ENCODE measurements around the gene PRH1.

DNA sequence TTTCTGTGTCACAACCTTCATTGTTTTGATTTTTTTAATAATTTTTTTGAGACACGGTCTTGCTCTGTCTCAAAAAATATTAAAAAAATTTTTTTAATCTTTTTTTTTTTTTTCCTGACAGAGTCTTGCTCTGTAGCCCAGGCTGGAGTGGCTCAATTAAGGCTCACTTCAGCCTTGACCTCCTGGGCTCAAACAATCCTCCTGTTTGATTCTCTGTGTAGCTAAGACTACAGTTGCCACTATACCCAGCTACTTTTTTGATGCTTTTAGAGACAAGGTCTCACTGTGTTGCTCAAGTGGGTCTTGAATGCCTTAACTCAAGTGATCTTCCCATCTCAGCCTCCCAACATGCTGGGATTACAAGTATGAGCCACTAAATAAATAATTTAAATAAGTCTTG is 35.8 kb upstream of the PRH1 start:
- TF ChIP-seq POLR2A (IDR thresholded peaks at IDR 0.05; ENCODE audit: control extremely low read depth in 1 of 2, low read depth in 2 of 2, low read length in 2 of 2) (no peak), KDM1A (IDR thresholded peaks at IDR 0.05; ENCODE audit: borderline replicate concordance, low read length) (no peak), TAF1 (IDR thresholded peaks at IDR 0.05; ENCODE audit: low read depth, low read length) (no peak), BACH1 (IDR thresholded peaks at IDR 0.05; ENCODE audit: low read length) (no peak), PHF8 (conservative IDR thresholded peaks at IDR 0.05; ENCODE audit: low read depth, low read length) (no peak), CBX8 (IDR thresholded peaks at IDR 0.05; ENCODE audit: borderline replicate concordance, low read depth, low read length) (no peak), HDAC2 (IDR thresholded peaks at IDR 0.05; ENCODE audit: borderline replicate concordance in 1 of 2, low read depth in 2 of 2, low read length in 2 of 2) (no peak), EZH2 (IDR thresholded peaks at IDR 0.05; ENCODE audit: low read depth, low read length, severe bottlenecking) (no peak), POLR2AphosphoS5 (IDR thresholded peaks at IDR 0.05; ENCODE audit: low read depth, low read length) (no peak), FOSL1 (IDR thresholded peaks at IDR 0.05; ENCODE audit: insufficient read depth, low read depth, low read length) (no peak), RAD21 (IDR thresholded peaks at IDR 0.05 in 1 of 2, conservative IDR thresholded peaks at IDR 0.05 in 1 of 2; ENCODE audit: low read depth in 2 of 2, low read length in 2 of 2) (no peak)
- TF ChIP-seq, protein P1, sequence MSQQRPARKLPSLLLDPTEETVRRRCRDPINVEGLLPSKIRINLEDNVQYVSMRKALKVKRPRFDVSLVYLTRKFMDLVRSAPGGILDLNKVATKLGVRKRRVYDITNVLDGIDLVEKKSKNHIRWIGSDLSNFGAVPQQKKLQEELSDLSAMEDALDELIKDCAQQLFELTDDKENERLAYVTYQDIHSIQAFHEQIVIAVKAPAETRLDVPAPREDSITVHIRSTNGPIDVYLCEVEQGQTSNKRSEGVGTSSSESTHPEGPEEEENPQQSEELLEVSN (IDR thresholded peaks at IDR 0.05) = no peak
- TF ChIP-seq, protein P2, sequence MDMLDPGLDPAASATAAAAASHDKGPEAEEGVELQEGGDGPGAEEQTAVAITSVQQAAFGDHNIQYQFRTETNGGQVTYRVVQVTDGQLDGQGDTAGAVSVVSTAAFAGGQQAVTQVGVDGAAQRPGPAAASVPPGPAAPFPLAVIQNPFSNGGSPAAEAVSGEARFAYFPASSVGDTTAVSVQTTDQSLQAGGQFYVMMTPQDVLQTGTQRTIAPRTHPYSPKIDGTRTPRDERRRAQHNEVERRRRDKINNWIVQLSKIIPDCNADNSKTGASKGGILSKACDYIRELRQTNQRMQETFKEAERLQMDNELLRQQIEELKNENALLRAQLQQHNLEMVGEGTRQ (IDR thresholded peaks at IDR 0.05; ENCODE audit: low read length) = no peak
- TF ChIP-seq, protein P3, sequence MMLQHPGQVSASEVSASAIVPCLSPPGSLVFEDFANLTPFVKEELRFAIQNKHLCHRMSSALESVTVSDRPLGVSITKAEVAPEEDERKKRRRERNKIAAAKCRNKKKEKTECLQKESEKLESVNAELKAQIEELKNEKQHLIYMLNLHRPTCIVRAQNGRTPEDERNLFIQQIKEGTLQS (IDR thresholded peaks at IDR 0.05; ENCODE audit: insufficient read depth, low read depth, low read length) = no peak

Data from H1 (cell line).